H9 (cell line): ENCODE results near the gene DXO. TPM values are rescaled to one million over a fixed set of nuclear protein-coding genes. Genes with fewer than 3 reads are reported as not detected.

Source experiments
- DNase-seq: peaks from one replicate; pipeline ENCODE4 v3.0.0-alpha.2; 2017
- H2AFZ ChIP-seq: one replicate; pipeline ENCODE4 v1.6.1; 2013; ENCODE audit warnings: mild to moderate bottlenecking, low read length, control low read depth, moderate library complexity
- H2AK5ac ChIP-seq: 2 replicates; pipeline ENCODE4 v1.6.1; 2013; ENCODE audit warnings: low read length, control low read depth, mixed read lengths; ENCODE audit not compliant: insufficient read length
- H2BK120ac ChIP-seq: one replicate; pipeline ENCODE4 v1.6.1; 2013; ENCODE audit warnings: low read depth, mild to moderate bottlenecking, low read length, control low read depth, inconsistent platforms; ENCODE audit not compliant: poor library complexity, severe bottlenecking
- H2BK12ac ChIP-seq: 2 replicates; pipeline ENCODE4 v1.6.1; 2013; ENCODE audit warnings: low read length, control low read depth, mixed read lengths, low read depth; ENCODE audit not compliant: insufficient read length
- H2BK15ac ChIP-seq: 2 replicates; pipeline ENCODE4 v1.6.1; 2013; ENCODE audit warnings: low read depth, low read length, control low read depth
- H2BK20ac ChIP-seq: one replicate; pipeline ENCODE4 v1.6.1; 2013; ENCODE audit warnings: low read depth, mild to moderate bottlenecking, low read length, control low read depth, inconsistent platforms; ENCODE audit not compliant: poor library complexity, severe bottlenecking
- H2BK5ac ChIP-seq: 2 replicates; pipeline ENCODE4 v1.6.1; 2013; ENCODE audit warnings: low read length, control low read depth, mixed read lengths; ENCODE audit not compliant: insufficient read length
- H3K14ac ChIP-seq: 2 replicates; pipeline ENCODE4 v1.6.1; 2013; ENCODE audit warnings: low read length, control low read depth; ENCODE audit not compliant: insufficient read depth
- H3K18ac ChIP-seq: 2 replicates; pipeline ENCODE4 v1.6.1; 2013; ENCODE audit warnings: low read depth, mild to moderate bottlenecking, mixed read lengths, low read length, control low read depth; ENCODE audit not compliant: insufficient read length
- H3K23ac ChIP-seq: 2 replicates; pipeline ENCODE4 v1.6.1; 2013; ENCODE audit warnings: low read length, control low read depth, mixed read lengths, low read depth; ENCODE audit not compliant: insufficient read length
- H3K23me2 ChIP-seq: 2 replicates; pipeline ENCODE4 v1.6.1; 2013; ENCODE audit warnings: low read depth, mild to moderate bottlenecking, mixed read lengths, low read length, control low read depth; ENCODE audit not compliant: insufficient read length, poor library complexity, severe bottlenecking
- H3K27ac ChIP-seq: 2 replicates; pipeline ENCODE4 v1.5.1; 2013; ENCODE audit warnings: low read length, control low read depth, mixed read lengths, low read depth; ENCODE audit not compliant: insufficient read length
- H3K27me3 ChIP-seq: 2 replicates; pipeline ENCODE4 v1.6.1; 2013; ENCODE audit warnings: low read length, control low read depth, inconsistent platforms; ENCODE audit not compliant: insufficient read depth
- H3K4ac ChIP-seq: 2 replicates; pipeline ENCODE4 v1.6.1; 2013; ENCODE audit warnings: low read depth, mild to moderate bottlenecking, control low read depth, inconsistent platforms, low read length, moderate library complexity
- H3K4me1 ChIP-seq: 2 replicates; pipeline ENCODE4 v1.6.1; 2013; ENCODE audit warnings: low read length, control low read depth, inconsistent platforms; ENCODE audit not compliant: insufficient read depth
- H3K4me2 ChIP-seq: 2 replicates; pipeline ENCODE4 v1.6.1; 2013; ENCODE audit warnings: low read length, control low read depth, mixed read lengths; ENCODE audit not compliant: insufficient read length, insufficient read depth
- H3K56ac ChIP-seq: 2 replicates; pipeline ENCODE4 v1.6.1; 2013; ENCODE audit warnings: low read depth, mild to moderate bottlenecking, mixed read lengths, low read length, control low read depth; ENCODE audit not compliant: insufficient read length
- H3K79me1 ChIP-seq: 2 replicates; pipeline ENCODE4 v1.6.1; 2013; ENCODE audit warnings: low read depth, mild to moderate bottlenecking, moderate library complexity, low read length, control low read depth, inconsistent platforms; ENCODE audit not compliant: insufficient read depth, poor library complexity, severe bottlenecking
- H3K79me2 ChIP-seq: 2 replicates; pipeline ENCODE4 v1.6.1; 2013; ENCODE audit warnings: low read length, control low read depth, inconsistent platforms; ENCODE audit not compliant: insufficient read depth
- H3K9ac ChIP-seq: 2 replicates; pipeline ENCODE4 v1.6.1; 2013; ENCODE audit warnings: low read length, control low read depth, mixed read lengths; ENCODE audit not compliant: insufficient read length; ENCODE audit errors: extremely low read depth
- H3K9me3 ChIP-seq: one replicate; pipeline ENCODE4 v1.6.1; 2013; ENCODE audit warnings: low read depth, low read length, inconsistent platforms; ENCODE audit not compliant: control insufficient read depth
- H3T11ph ChIP-seq: one replicate; pipeline ENCODE4 v1.6.1; 2013; ENCODE audit warnings: mild to moderate bottlenecking, low read length, control low read depth, inconsistent platforms
- H4K20me1 ChIP-seq: one replicate; pipeline ENCODE4 v1.6.1; 2013; ENCODE audit not compliant: control insufficient read depth, insufficient read length, insufficient read depth
- H4K5ac ChIP-seq: 2 replicates; pipeline ENCODE4 v1.6.1; 2013; ENCODE audit warnings: low read depth, mild to moderate bottlenecking, mixed read lengths, low read length, control low read depth; ENCODE audit not compliant: insufficient read length
- H4K8ac ChIP-seq: replicated peaks from 2 replicates; pipeline ENCODE4 v1.6.1; 2013; ENCODE audit warnings: low read length, control low read depth, mixed read lengths, low read depth; ENCODE audit not compliant: insufficient read length
- H4K91ac ChIP-seq: 2 replicates; pipeline ENCODE4 v1.6.1; 2013; ENCODE audit warnings: low read depth, mild to moderate bottlenecking, moderate library complexity, mixed read lengths, low read length, control low read depth; ENCODE audit not compliant: insufficient read length
- H3K27ac Mint-ChIP-seq, 3 experiments: 2 replicates in 2 of 3; 3 replicates in 1 of 3; pipeline ENCODE4 v1.8.0; 2020 to 2021; ENCODE audit warnings: mixed read lengths in 3 of 3, mild to moderate bottlenecking in 1 of 3, moderate library complexity in 1 of 3
- H3K27me3 Mint-ChIP-seq: 2 replicates; pipeline ENCODE4 v1.8.0; 2021; ENCODE audit warnings: low read depth, mild to moderate bottlenecking, moderate library complexity, mixed read lengths
- H3K36me3 Mint-ChIP-seq, 3 experiments: 2 replicates in 2 of 3; 3 replicates in 1 of 3; pipeline ENCODE4 v1.8.0; 2020 to 2021; ENCODE audit warnings: low read depth in 3 of 3, mixed read lengths in 3 of 3; ENCODE audit not compliant: insufficient read depth in 1 of 3
- H3K4me1 Mint-ChIP-seq, 2 experiments: 2 replicates each; pipeline ENCODE4 v1.8.0; 2020; ENCODE audit warnings: mixed read lengths in 2 of 2
- H3K4me3 Mint-ChIP-seq, 2 experiments: 2 replicates in 1 of 2; 3 replicates in 1 of 2; pipeline ENCODE4 v1.8.0; 2020 to 2021; ENCODE audit warnings: mild to moderate bottlenecking in 2 of 2, mixed read lengths in 2 of 2, moderate library complexity in 1 of 2
- H3K9me3 Mint-ChIP-seq, 2 experiments: 2 replicates in 1 of 2; 3 replicates in 1 of 2; pipeline ENCODE4 v1.8.0; 2020; ENCODE audit warnings: mild to moderate bottlenecking in 2 of 2, mixed read lengths in 2 of 2, moderate library complexity in 1 of 2
- CTCF ChIP-seq: fragments of 200-600 bp; sonication (generic); conservative IDR thresholded peaks from 3 replicates; pipeline ENCODE4 v1.8.0; 2021; ENCODE audit warnings: antibody characterized with exemption, mild to moderate bottlenecking
- WGBS: extraction: QIAGEN DNeasy Blood & Tissue Kit; methylation state at CpG from one replicate; pipeline ENCODE4 v1.1.7; 2013; ENCODE audit warnings: missing lambda C conversion rate, low lambda C conversion rate, mixed read lengths; ENCODE audit not compliant: insufficient read length; ENCODE audit errors: extremely low coverage; 5-methylcytosine and 5-hydroxymethylcytosine counted together
- total RNA-seq: library from RNA; stranded (reverse); gene quantifications from 2 replicates; pipeline ENCODE4 v1.2.1, GENCODE V29; 2021

DXO gene
- total RNA-seq, 1 experiment from 2014 or later: 21.6 TPM

GRCh38 chr6:31927242-31927862, 44.6 kb downstream of the DXO start, which contains the start of gene C2:
Gene C2, plus strand, starts transcription at chr6:31927717. Its CDS starts 36 bp downstream, at chr6:31927753.
- Histone ChIP-seq H2BK120ac (no peak within 1 kb of the TSS), H2AK5ac (no peak within 1 kb of the TSS), H2AFZ (no peak within 1 kb of the TSS), H3K56ac (no peak within 1 kb of the TSS), H4K5ac (no peak within 1 kb of the TSS), H3K79me2 (no peaks in the 10 kb centered on the region), H3K9ac (no peak within 1 kb of the TSS), H3K9me3 (no peaks in the 10 kb centered on the region), H2BK15ac (no peak within 1 kb of the TSS; the same call in 1 of the 2 replicates), H3K14ac (no peak within 1 kb of the TSS; the same call in 1 of the 2 replicates), H3K4me1 (no peaks in the 10 kb centered on the region), H3K4me2 (no peak within 1 kb of the TSS), H4K20me1 (no peaks in the 10 kb centered on the region), H3K27ac (no peak within 1 kb of the TSS), H3K27me3 (no peaks in the 10 kb centered on the region), H3K18ac (no peak within 1 kb of the TSS), H2BK20ac (no peak within 1 kb of the TSS), H3K23ac (no peak within 1 kb of the TSS), H4K91ac (no peak within 1 kb of the TSS), H4K8ac (no peak within 1 kb of the TSS), H3K4ac (no peak within 1 kb of the TSS), H2BK12ac (no peak within 1 kb of the TSS), H3K79me1 (no peaks in the 10 kb centered on the region), H3T11ph (no peak within 1 kb of the TSS), H2BK5ac (no peak within 1 kb of the TSS), H3K23me2 (no peaks in the 10 kb centered on the region)
- DNase-seq: no peak
- no CpG with 5 or more reads among the region's 11 CpGs for WGBS
- Mint-ChIP-seq H3K9me3 (peaks cover 0 to 4% of the 10 kb centered on the region in 2 experiments; a peak in 3 of 5 replicates), H3K27ac (no peak within 1 kb of the TSS; a peak in 1 of 7 replicates), H3K27me3 (peaks cover 8% of the 10 kb centered on the region), H3K36me3 (no peaks in the 10 kb centered on the region), H3K4me3 (no peak within 1 kb of the TSS), H3K4me1 (peaks cover 0 to 2% of the 10 kb centered on the region in 2 experiments; a peak in 1 of 4 replicates)
- TF ChIP-seq CTCF: no peak
